Measurements from ENCODE around the gene SLC12A3. TPM values are rescaled to one million over a fixed set of nuclear protein-coding genes. Genes with fewer than 3 reads are reported as not detected.

The SLC12A3 gene
- total RNA-seq, 1 experiment from 2014 or later, result not detected

- in situ Hi-C loops (cut with HindIII; ENCODE audit: low sequenced_read_pairs), result no loop called here
- no peak for DNase-seq (ENCODE audit: low spot score)
Observed at GRCh38 chr16:56911771-56912571, 47.0 kb downstream of the SLC12A3 start.

GRCh38 chr16:56912746-56913708, 48.0 kb downstream of the SLC12A3 start:
- no peak for DNase-seq (ENCODE audit: low spot score)
- in situ Hi-C loops (cut with HindIII; ENCODE audit: low sequenced_read_pairs), result no loop called here

GRCh38 chr16:56914896-56915295, 49.9 kb downstream of the SLC12A3 start:
- no peak for DNase-seq (ENCODE audit: low spot score)
- in situ Hi-C loops (cut with HindIII; ENCODE audit: low sequenced_read_pairs), result no loop called here

GRCh38 chr16:56915336-56916119, 50.5 kb downstream of the SLC12A3 start:
- no peak for DNase-seq (ENCODE audit: low spot score)
- in situ Hi-C loops (cut with HindIII; ENCODE audit: low sequenced_read_pairs), result no loop called here

GRCh38 chr16:56916571-56917403, 51.8 kb downstream of the SLC12A3 start:
- in situ Hi-C loops (cut with HindIII; ENCODE audit: low sequenced_read_pairs), result no loop called here
- DNase-seq (ENCODE audit: low spot score), result no peak

GRCh38 chr16:56918467-56919012, 53.5 kb downstream of the SLC12A3 start:
- no peak for DNase-seq (ENCODE audit: low spot score)

GRCh38 chr16:56919099-56919800, 54.2 kb downstream of the SLC12A3 start:
- in situ Hi-C loops (cut with HindIII; ENCODE audit: low sequenced_read_pairs), result no loop called here
- DNase-seq (ENCODE audit: low spot score), result no peak

More at GRCh38 chr16:56918467-56919012, 53.5 kb downstream of the SLC12A3 start:
- in situ Hi-C loops (cut with HindIII; ENCODE audit: low sequenced_read_pairs), result no loop called here

- DNase-seq (ENCODE audit: low spot score), result no peak
- in situ Hi-C loops (cut with HindIII; ENCODE audit: low sequenced_read_pairs), result no loop called here
Observed at GRCh38 chr16:56921571-56921970, 56.6 kb downstream of the SLC12A3 start.

GRCh38 chr16:56923481-56924091, 58.6 kb downstream of the SLC12A3 start:
- in situ Hi-C loops (cut with HindIII; ENCODE audit: low sequenced_read_pairs), result no loop called here
- no peak for DNase-seq (ENCODE audit: low spot score)

GRCh38 chr16:56927471-56927870, 62.5 kb downstream of the SLC12A3 start:
- DNase-seq (ENCODE audit: low spot score), result no peak
- in situ Hi-C loops (cut with HindIII; ENCODE audit: low sequenced_read_pairs), result no loop called here

- DNase-seq (ENCODE audit: low spot score), result no peak
- in situ Hi-C loops (cut with HindIII; ENCODE audit: low sequenced_read_pairs), result no loop called here
Observed at GRCh38 chr16:56929639-56930038, 64.6 kb downstream of the SLC12A3 start.

GRCh38 chr16:56930486-56931270, 65.7 kb downstream of the SLC12A3 start:
- DNase-seq (ENCODE audit: low spot score), result no peak
- in situ Hi-C loops (cut with HindIII; ENCODE audit: low sequenced_read_pairs), result no loop called here

GRCh38 chr16:56931271-56931891, 66.4 kb downstream of the SLC12A3 start:
- in situ Hi-C loops (cut with HindIII; ENCODE audit: low sequenced_read_pairs), result no loop called here
- no peak for DNase-seq (ENCODE audit: low spot score)

- in situ Hi-C loops (cut with HindIII; ENCODE audit: low sequenced_read_pairs), result no loop called here
Observed at GRCh38 chr16:56931892-56932720, 67.1 kb downstream of the SLC12A3 start, which contains the start of gene HERPUD1. HERPUD1 (plus strand) TSS chr16:56932142; CDS start chr16:56932245, 103 bp downstream.

More at GRCh38 chr16:56931892-56932720, 67.1 kb downstream of the SLC12A3 start, which contains the start of gene HERPUD1:
- DNase-seq (ENCODE audit: low spot score), result peak; percentile 98

Data from G401 (cell line).